Ishikawa (cell line): ENCODE data around the gene TTC16.
A peak's percentile ranks its signal among the peaks of the same experiment; 100 is the strongest.

Experiments
- CEBPB ChIP-seq: IDR thresholded peaks from 2 replicates; pipeline ENCODE4 v1.6.1; 2012
- CREB1 ChIP-seq: IDR thresholded peaks from 2 replicates; pipeline ENCODE4 v1.6.1; 2012; ENCODE audit warnings: low read depth
- EGR1 ChIP-seq: IDR thresholded peaks from 2 replicates; pipeline ENCODE4 v1.6.1; 2012
- EP300 ChIP-seq: IDR thresholded peaks from 2 replicates; pipeline ENCODE4 v1.6.1; 2012; ENCODE audit warnings: borderline replicate concordance
- FOXM1 ChIP-seq: IDR thresholded peaks from 2 replicates; pipeline ENCODE4 v1.6.1; 2012; ENCODE audit warnings: low read depth, borderline replicate concordance
- NFIC ChIP-seq: IDR thresholded peaks from 2 replicates; pipeline ENCODE4 v1.6.1; 2012
- RAD21 ChIP-seq: IDR thresholded peaks from 2 replicates; pipeline ENCODE4 v1.6.1; 2012; ENCODE audit warnings: low read depth
- TAF1 ChIP-seq: IDR thresholded peaks from 2 replicates; pipeline ENCODE4 v1.6.1; 2012; ENCODE audit warnings: low read depth, mild to moderate bottlenecking
- TCF12 ChIP-seq: IDR thresholded peaks from 2 replicates; pipeline ENCODE4 v1.6.1; 2012; ENCODE audit warnings: low read depth
- TEAD4 ChIP-seq: IDR thresholded peaks from 2 replicates; pipeline ENCODE4 v1.6.1; 2012
- YY1 ChIP-seq: IDR thresholded peaks from 2 replicates; pipeline ENCODE4 v1.6.1; 2012; ENCODE audit warnings: low read depth
- ZBTB7A ChIP-seq: IDR thresholded peaks from 2 replicates; pipeline ENCODE4 v1.6.1; 2012; ENCODE audit warnings: low read depth
- TF ChIP-seq, protein P1 (sequence below): IDR thresholded peaks from 2 replicates; pipeline ENCODE4 v1.6.1; 2012
- TF ChIP-seq, protein P2 (sequence below): IDR thresholded peaks from 2 replicates; pipeline ENCODE4 v1.6.1; 2012; ENCODE audit warnings: low read depth, mild to moderate bottlenecking
- TF ChIP-seq, protein P3 (sequence below): IDR thresholded peaks from 2 replicates; pipeline ENCODE4 v1.6.1; 2012

Gene TTC16

DNA sequence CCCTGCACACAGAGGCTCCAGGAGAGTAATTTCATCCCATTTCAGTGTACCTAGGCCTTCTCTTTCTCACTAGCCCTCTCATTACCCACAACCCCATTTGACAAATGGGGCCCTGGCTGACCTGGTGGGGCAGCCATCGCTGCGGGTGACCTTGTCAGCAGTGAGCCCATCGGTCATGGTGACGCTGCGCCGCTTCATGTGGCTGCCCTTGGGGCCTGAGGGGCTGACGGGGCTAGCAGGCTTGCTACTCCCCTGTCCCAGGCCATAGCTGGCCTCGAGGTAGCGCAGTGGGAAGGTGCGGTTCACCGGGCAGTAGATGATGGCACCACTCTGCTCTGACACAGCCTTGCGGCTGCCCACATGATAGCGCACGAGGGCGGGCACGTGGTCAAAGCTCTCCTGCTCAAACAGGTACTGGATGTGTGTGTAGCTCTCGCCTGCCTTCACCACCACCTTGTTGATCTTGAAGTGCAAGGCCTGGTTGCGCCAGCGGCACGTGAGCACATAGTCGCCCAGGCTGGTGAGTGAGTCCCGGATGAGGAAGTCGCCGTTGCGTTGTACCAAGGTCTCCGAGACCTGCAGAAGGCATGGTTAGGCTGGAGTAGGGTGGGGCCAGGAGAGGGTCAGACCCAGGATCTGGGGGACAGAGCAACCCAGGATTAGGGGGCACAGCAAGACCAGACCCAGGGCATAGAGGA, 33.4 kb downstream of the TTC16 start:
- no peak for TF ChIP-seq TAF1
- TF ChIP-seq CREB1: no peak
- TF ChIP-seq, protein P1, sequence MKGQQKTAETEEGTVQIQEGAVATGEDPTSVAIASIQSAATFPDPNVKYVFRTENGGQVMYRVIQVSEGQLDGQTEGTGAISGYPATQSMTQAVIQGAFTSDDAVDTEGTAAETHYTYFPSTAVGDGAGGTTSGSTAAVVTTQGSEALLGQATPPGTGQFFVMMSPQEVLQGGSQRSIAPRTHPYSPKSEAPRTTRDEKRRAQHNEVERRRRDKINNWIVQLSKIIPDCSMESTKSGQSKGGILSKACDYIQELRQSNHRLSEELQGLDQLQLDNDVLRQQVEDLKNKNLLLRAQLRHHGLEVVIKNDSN: peak; percentile 12; the same call in 1 of the 2 replicates
- no peak for TF ChIP-seq FOXM1
- TF ChIP-seq TEAD4: no peak

DNA sequence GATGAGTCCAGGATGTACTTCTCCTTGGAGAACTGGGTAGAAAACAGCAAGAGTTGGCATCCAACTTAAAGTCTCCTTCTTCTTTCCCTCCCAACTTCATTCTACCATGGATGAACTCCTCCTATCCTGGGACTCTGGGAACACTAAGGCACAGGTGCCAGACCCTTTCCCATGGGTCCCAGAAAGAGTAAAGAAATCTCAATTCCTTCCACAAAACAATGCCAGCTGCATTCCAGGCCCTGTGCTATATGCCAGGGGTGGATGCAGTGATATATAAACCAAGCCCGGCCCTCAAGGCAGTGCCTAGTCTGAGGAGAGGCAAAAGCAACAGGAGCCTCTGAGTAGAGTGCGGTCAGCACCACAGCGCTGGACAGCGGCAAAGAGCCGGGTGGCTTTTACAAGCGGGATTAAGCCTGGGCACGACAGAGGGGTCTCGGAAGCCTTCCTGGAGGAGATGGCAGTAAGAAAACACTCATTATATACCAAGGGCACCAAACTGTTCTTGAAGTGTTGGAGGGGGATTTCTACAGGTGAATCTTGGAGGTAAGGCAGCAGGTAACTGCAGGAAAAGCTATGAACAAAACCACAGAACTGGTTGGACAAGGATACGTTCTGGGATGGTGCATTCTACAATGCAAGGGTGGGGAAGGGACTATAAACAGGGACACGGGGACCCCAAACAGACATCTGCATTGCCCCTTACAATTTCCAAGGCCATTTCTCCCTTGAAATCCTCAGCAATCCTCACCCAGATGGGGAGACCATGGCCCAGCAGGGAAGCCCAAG, 35.6 kb downstream of the TTC16 start:
- no peak for TF ChIP-seq TCF12
- TF ChIP-seq, protein P2, sequence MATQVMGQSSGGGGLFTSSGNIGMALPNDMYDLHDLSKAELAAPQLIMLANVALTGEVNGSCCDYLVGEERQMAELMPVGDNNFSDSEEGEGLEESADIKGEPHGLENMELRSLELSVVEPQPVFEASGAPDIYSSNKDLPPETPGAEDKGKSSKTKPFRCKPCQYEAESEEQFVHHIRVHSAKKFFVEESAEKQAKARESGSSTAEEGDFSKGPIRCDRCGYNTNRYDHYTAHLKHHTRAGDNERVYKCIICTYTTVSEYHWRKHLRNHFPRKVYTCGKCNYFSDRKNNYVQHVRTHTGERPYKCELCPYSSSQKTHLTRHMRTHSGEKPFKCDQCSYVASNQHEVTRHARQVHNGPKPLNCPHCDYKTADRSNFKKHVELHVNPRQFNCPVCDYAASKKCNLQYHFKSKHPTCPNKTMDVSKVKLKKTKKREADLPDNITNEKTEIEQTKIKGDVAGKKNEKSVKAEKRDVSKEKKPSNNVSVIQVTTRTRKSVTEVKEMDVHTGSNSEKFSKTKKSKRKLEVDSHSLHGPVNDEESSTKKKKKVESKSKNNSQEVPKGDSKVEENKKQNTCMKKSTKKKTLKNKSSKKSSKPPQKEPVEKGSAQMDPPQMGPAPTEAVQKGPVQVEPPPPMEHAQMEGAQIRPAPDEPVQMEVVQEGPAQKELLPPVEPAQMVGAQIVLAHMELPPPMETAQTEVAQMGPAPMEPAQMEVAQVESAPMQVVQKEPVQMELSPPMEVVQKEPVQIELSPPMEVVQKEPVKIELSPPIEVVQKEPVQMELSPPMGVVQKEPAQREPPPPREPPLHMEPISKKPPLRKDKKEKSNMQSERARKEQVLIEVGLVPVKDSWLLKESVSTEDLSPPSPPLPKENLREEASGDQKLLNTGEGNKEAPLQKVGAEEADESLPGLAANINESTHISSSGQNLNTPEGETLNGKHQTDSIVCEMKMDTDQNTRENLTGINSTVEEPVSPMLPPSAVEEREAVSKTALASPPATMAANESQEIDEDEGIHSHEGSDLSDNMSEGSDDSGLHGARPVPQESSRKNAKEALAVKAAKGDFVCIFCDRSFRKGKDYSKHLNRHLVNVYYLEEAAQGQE: peak; percentile 97

DNA sequence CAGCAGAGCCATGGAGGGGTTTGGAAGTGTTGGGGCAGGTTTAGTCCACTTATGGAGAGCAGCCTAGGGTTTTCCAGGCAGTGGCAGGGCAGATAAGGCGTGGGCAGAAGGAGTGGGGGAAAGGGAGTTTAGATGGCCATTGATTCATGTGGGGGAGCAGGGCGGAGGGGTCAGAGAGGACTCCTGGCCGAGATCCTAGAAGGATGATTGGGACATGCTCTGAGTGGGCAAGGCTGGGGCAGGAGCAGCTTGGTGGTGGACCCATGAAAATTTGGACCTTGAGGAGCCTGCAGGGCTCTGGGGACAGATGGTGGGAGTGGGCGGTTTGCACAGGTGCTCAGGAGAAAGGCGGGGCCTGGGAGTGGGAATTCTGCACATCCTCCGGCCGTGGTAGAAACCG, 37.3 kb downstream of the TTC16 start:
- TF ChIP-seq NFIC (no peak), ZBTB7A (no peak), TCF12 (no peak), FOXM1 (no peak)

DNA sequence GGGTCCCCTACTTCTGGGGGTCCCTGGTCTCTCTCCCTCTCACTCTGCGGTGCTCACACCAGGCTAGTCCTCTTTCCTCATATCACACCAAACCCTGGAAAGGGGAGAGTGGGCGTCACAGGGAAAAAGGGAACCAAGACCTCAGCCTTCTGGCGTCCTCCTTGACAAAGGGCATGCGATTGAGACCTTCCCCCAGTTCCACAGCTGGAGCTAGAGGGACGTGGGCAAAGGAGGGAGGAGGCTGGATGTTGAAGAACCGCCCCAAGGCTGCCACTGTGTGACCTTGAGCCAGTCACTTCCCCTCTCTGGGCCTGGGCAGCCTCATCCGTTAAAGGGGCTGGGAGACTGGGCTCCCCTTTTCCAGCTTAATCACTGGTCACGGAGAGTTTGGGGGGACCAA, 37.7 kb downstream of the TTC16 start:
- TF ChIP-seq, protein P2: no peak
- TF ChIP-seq NFIC (no peak), RAD21 (no peak), CREB1 (no peak), ZBTB7A (no peak), EGR1 (no peak), FOXM1 (no peak)
- TF ChIP-seq, protein P3, sequence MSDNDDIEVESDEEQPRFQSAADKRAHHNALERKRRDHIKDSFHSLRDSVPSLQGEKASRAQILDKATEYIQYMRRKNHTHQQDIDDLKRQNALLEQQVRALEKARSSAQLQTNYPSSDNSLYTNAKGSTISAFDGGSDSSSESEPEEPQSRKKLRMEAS: no peak

DNA sequence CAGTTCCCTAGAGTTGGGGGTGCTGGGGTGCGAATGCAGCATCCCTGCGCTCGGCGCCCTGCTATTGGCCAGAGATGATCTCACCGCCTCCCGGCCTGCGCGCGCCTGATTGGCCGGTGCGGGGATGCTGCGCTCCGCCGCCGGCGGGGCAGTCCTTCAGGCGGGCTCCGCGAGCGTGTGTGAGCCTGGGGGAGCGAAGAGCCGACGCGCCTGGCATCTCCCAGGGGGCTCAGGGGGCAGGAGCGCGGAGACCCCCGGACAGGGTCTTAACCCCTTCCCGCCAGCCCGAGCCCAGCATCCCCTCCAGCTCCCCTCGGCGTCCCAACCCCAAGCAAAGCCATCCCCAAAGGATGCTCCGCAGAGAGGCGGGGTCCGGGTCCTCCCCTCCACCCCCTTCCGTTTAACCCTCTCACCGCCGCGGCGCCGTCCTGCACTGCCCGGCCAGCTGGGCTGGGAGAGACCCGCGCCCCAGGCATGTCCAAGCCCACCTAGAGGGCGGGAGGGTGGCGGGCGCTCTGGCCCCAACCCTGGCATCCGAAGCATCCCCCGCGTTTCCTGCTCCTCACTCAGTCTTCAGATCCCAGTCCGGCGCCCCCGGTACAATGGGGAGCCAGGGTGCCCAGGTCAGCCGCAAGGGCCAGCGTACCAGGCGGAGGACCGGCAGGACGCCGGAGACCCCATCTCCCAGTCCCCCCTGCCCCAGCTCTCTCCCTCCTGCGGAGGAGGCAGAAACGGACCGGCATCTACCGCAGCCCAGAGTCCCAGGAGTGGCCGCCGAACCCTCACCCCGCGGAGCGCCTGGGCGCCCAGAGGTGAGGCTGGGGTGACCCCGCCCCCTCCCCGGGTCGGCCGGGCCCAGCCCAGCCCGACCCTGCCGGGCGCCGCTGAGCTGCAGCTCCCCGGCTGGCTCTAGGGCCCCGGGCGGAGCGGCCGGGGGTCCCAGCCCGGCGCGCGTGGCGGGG, 38.5 kb downstream of the TTC16 start:
- TF ChIP-seq NFIC: no peak
- no peak for TF ChIP-seq CEBPB
- TF ChIP-seq, protein P1: no peak
- TF ChIP-seq EGR1: no peak
- TF ChIP-seq EP300: no peak
- TF ChIP-seq RAD21: no peak
- TF ChIP-seq TAF1: no peak
- no peak for TF ChIP-seq TCF12
- no peak for TF ChIP-seq YY1
- TF ChIP-seq ZBTB7A: no peak
- TF ChIP-seq, protein P3: no peak
